GM19239 (cell line): Measurements from ENCODE around the gene DRC7.

Source experiments
- DNase-seq: peaks from one replicate; pipeline ENCODE4 v3.0.0; 2011; ENCODE audit warnings: low spot score; ENCODE audit not compliant: insufficient read length
- FAIRE-seq: peaks from 2 replicates; lab custom pipeline; 2011; peaks lifted over from hg19 to GRCh38; lab: Jason Lieb, UNC

Gene DRC7

DNA sequence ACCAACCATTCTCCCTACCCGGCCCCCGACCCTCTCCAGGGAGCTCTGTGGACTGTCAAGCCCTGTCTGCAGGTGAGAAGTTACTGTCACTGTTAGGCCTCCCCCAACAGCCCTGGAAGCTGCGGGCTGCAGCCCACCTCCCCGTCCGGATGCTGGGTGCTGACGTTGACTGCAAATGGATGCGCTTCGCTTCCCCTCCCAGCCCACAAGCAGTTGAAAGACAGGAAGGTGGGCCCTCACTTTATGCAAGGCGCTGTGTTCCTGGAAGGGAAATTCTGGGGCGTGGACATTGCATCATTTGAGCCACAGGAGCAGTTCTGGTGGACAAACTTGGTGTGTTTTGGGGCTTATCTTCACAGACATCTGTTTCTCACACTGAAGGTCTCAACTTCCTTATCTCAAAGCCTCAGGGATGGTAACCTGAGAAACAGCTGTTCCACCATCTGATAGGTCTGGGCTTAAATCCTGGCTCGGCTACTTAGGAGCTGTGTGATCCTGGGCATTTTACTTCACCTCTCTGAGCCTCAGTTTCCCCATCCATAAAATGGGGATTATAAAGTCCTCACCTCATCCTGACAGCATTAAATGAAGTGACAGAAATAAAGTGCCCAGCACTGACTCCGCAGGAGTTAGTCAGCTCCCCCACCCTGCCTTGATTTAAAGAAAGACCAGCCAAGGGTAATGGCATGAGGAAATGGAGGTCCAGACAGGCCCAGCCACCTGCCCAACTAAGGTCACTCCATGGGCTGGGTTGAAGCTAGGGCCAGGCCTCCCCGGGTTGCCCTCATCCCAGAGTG lies 4.6 kb upstream of the DRC7 start:
- FAIRE-seq (peak; percentile 87), DNase-seq (peak; percentile 46)

DNA sequence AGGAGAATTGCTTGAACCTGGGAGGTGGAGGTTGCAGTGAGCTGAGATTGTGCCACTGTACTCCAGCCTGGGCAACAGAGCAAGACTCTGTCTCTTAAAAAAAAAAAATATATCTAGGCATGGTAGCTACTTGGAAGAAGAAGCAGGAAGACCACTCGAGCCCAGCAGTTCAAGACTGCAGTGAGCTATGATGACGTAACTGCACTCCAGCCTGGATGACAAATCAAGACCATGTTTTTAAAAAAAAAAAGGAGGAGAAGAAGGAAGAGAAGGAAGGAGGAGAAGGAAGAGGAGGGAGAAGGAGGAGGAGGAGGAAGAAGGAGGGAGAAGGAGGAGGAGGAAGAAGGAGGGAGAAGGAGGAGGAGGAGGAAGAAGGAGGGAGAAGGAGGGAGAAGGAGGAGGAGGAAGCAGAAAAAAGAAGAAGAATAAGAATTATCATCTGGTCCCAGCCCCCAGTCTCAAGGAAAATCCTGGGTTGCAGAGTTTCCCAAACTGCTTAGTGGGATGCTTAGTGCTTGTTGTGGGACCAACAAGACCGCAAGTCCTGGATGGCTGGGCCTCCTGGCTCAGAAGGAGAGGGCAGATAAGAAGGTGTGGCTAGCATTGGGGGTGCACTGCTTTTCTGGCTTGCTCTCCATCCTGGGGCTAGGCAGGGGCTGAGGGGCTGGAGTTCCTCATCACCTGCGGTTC lies 3.7 kb upstream of the DRC7 start:
- FAIRE-seq: no peak
- DNase-seq: no peak

DNA sequence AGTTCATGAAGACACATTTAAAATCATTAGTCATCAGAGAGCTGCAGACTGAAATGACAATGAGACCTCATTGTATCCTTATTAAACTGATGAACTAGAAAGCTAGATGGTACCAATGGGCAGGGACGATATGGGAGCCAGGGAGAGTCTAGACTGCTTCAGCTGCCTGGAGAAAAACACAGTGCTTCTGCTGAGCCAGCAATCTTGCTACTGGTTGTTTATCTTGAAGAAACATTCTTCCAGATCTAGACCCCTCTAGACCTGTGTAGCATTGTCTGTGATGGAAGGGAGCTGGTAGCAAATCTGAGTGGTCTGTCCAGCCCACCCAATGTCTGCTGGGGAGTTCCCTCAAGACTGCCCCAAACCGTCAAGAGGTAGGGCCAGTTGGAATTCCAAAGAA lies 2.0 kb upstream of the DRC7 start:
- FAIRE-seq (no peak), DNase-seq (no peak)

DNA sequence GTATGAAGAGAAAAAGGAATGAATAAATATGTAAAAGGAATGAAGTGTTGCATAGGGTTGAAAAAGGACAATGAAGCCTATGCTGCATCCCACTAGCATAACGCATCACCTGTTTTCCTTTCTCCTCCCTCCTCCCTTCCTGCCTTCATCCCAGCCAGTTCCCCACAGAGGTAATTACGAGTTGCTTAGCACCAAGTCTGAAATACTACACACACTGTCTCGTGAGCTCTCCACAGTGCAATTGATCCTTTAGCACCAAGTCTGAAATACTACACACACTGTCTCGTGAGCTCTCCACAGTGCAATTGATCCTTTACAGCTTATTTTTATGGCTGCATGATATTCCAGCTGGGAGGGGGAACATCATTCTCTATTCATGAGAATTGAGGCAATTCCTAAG lies 1.1 kb upstream of the DRC7 start:
- FAIRE-seq (no peak), DNase-seq (no peak)

DNA sequence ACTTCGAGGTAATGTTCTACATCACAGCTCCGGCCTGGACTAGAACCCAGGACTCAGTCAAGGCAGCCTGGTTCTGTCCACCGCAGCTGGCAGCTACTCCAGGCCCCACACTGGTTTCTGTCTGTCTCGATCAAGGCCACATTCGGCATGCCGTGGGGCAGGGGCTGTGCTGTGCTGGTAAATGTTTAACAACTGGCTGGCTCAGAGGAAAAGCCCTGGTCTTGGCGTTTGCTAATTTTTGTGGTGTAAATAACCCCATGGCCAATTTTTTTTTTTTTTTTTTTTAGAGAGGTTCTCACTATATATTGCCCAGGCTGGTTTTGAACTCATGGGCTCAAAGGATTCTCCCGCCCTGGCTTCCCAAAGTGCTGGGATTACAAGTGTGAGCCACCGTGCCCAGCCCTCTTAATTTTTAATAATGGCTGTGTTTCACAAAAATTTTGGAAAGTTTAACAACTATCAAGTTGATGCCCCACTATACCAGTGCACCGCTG lies 328 bp upstream of the DRC7 start:
- DNase-seq (no peak), FAIRE-seq (no peak)

DNA sequence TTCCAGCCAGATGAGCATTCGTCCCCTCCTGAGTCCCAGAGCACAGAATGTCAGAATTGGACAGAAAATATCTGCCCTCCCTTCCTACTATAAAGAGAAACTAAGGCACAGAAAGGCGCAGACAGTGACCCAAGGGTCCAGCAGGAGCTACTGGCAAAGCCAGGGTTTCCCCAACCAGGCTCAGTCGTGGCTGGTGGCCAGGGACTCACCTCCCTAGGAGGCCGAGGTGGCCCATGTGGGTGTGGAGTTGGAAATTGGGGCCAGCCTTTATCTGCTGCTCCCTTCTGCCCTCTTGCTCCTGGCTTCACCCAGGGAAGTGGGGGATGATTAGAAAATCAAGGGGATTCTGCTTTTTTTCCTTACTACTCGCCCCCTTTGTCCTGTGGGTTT lies 1.1 kb downstream of the DRC7 start:
- DNase-seq: no peak
- FAIRE-seq: no peak

DNA sequence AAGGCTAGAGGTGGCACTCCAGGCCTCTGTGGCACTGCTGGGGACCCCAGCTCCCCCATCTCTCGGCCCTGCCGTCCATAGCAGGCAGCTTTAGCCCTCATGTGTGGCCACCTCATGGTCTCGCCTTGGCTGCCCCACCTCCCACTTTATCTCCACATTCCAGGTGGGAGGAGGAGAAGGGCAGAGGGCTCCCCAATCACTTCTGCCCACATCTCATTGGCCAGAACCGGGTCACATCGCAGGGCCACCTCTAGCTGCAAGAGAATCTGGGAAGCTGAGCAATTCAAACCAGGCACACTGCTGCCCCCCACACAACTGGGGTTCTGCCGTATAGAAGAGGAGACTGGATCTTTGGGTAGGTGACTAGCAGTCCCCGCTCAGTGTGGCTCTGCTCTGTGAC lies 1.6 kb downstream of the DRC7 start:
- FAIRE-seq (no peak), DNase-seq (no peak)

DNA sequence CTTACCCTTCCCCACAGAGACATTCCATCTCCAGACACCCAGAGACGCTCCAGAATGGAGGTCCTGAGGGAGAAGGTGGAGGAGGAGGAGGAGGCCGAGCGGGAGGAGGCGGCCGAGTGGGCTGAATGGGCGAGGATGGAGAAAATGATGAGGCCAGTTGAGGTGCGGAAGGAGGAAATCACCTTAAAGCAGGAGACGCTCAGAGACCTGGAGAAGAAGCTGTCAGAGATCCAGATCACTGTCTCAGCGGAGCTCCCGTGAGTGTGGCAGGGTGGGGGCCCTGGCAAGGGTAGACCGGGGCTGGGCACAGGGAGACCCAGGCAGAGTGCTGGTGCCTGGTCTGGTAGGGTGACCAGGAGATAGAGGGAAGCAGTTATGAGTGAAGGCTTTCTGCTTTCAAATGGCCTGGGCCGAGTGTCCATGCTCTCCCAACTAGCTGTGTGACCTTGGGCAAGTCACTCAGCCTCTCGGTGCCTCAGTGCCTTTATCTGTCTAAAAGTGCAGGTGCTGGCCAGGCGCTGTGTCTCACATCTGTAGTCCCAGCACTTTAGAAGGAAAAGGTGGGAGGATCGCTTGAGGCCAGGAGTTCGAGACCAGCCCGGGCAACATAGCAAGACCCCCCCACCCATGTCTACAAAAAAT lies 3.4 kb downstream of the DRC7 start:
- DNase-seq (no peak), FAIRE-seq (no peak)

DNA sequence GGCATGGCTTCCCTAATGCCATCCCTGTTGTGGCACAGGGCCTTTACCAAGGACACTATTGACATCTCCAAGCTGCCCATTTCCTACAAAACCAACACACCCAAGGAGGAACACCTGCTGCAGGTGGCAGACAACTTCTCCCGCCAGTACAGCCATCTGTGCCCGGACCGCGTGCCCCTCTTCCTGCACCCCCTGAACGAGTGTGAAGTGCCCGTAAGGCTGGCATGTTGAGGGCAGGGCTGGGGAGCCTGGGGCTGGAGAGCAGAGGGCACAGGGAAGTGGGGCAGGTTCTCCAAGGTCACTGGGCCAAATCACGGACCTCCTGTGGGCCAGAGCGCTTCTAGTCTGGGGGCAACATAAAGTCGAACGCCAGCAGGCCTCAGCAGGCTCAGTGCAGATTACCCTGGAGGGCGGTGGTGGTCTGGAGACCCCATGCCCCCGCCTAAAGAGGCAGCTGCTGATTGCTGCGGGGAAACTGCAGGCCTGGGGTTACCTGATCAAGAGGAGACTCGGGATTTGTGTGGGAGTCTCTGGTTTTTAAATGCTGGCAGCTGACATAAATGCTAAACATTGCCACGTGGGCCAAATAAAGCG lies 4.3 kb downstream of the DRC7 start:
- DNase-seq: no peak
- FAIRE-seq: no peak

DNA sequence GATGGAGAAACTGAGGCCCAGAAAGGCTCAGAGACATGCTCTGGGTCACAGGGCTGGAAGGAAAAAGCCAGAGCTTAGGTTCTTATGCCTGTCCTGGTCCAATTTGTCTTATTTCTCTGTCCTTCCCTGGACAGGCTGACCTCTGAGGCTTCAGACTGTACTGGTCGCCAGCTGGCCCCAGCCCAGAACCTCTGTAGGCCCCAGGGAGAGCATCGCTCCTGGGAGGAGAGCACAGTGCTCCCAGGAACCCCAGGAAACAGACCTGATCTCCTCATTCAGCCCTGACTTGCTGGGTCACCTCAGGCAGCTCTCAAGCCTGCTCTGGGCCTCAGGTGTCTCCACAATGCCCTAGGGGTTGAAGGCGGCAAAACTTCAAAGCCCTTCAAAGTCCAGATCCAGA lies 4.9 kb downstream of the DRC7 start:
- DNase-seq: no peak
- no peak for FAIRE-seq

DNA sequence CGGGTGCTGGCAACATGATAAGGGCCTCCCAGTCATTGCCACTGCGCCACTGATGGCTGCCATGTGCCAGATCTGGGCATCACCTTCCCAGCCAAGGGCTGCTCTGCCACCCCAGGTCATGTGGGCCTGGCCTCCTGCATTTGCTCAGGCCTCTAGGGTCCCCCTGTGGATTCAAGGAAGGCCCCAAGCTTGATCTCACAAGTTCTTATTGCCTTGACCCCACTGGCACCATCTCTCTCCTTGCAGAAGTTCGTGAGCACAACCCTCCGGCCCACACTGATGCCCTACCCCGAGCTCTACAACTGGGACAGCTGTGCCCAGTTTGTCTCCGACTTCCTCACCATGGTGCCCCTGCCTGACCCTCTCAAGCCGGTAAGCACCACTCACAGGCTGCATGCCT lies 5.3 kb downstream of the DRC7 start:
- FAIRE-seq: no peak

DNA sequence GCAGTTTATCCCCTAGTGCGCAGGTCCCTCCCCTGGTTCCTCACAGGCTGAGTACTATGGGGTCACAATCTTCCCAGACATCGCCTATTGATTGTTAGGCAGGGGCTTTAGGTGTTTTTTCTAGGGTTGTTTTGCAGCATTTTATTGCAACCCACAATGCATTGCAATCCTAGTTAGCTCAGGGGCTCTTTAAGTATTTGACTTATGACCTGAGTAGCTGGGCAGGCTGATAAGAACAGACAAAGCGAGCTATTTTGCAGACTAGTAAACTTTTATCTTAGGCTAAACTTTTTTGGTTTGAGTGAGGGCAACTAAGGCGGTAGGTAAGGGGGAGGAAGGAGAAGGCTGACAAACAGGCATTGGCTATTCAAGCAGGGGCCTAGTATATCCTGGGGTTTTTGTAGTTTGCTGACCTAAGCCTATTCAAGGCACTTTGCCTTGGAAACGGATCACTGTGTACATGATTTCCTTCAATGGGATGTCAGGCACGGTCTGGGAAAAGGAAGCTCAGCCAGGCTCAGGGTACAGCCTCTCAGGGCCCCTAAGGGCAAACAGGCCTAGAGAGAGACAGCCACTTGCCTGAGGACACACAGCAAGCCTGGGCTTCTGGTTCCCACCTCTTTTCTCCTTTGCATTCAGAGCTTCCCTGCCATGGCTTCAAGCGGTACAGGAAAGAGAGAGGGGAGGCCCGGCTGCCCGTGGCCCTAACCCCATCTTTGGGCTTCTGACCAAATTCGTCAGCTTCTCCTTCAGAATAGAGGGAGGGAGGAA lies 6.4 kb downstream of the DRC7 start:
- DNase-seq: no peak
- no peak for FAIRE-seq

More for the DNA sequence above, 5.3 kb downstream of the DRC7 start:
- no peak for DNase-seq

DNA sequence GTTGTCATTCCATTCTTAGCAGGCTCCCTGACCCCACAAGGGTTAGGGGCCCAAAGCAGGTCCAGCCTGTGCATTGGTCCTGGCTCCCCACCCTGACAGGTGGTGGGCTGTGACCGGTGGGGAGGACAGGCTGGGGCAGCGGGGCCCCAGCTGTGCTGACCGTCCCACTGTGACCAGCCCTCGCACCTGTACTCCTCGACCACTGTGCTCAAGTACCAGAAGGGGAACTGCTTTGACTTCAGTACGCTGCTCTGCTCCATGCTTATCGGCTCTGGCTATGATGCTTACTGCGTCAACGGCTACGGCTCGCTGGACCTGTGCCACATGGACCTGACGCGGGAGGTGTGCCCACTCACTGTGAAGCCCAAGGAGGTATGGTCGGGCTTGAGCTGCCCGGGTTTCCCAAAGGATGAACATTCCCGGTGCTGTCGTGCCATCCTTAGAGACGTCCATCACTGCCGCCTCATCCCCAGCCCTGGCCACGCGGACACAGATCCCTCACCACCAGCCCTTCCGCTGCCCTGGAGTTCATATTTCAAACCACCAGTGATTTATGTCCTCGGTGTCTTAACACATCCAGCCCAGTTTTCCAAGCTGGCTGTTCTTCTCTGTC lies 7.3 kb downstream of the DRC7 start:
- DNase-seq: no peak
- no peak for FAIRE-seq

DNA sequence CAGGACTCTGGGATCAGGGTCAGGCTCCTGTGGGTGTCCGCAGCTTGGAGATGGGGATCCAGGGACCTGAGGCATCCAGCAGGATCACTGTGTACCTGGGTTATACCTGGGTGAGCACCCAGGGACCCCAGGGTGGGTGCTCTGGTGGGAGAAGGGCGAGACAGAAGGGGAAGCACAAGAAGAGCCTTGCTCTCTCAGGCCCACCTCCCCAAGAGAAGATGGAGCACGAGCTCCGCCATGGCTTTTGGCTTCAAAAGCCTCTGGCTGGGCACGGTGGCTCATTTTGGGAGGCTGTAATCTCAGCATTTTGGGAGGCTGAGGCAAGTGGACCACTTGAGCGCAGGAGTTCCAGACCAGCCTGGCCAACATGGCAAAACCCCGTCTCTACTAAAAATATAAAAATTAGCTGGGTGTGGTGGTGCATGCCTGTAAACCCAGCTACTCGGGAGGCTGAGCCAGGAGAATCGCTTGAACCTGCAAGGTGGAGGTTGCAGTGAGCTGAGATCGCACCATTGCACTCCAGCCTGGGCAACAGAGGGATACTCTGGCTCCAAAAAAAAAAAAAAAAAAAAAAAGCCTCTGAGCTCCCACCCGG lies 8.9 kb downstream of the DRC7 start:
- FAIRE-seq: no peak
- no peak for DNase-seq

DNA sequence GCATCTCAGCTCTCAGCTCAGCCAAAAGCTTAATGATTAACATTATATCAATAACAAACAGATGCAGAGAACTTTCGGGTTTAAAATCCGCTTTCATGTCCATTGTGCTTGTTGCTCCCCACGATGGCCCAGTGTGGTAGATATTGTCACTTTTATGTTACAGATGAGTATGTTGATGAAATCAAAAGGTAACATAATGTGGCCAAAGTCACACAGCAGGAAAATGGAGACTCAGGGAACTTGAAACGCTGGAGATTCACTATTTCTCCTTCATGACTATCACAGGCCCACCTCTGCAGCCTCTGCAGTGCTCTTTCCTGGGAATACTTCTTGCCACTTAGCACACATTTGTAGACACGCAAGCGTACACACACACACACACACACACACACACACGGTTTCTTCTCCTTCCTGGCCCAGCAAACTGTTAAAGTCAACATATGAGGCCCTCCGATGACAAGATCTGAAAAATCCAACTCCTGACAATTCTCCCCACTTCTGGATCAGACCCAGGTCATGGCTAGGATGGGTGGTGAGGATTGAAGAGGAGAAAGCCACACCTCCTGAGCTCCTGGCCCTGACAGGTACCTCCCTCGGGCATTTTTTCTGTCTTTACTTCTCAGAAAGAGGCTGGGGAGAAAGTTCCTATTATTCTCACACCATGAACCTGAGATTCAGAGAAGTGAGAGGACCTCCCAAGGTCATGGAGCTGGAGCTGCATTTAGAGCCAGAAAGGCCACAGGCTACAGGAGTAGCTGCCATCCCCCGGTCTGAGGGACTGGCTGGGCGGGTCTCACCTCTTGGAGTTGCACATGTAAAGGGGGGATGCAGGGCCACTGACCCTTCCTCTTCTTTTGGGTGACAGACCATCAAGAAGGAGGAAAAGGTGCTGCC lies 9.7 kb downstream of the DRC7 start:
- no peak for DNase-seq
- FAIRE-seq: no peak

DNA sequence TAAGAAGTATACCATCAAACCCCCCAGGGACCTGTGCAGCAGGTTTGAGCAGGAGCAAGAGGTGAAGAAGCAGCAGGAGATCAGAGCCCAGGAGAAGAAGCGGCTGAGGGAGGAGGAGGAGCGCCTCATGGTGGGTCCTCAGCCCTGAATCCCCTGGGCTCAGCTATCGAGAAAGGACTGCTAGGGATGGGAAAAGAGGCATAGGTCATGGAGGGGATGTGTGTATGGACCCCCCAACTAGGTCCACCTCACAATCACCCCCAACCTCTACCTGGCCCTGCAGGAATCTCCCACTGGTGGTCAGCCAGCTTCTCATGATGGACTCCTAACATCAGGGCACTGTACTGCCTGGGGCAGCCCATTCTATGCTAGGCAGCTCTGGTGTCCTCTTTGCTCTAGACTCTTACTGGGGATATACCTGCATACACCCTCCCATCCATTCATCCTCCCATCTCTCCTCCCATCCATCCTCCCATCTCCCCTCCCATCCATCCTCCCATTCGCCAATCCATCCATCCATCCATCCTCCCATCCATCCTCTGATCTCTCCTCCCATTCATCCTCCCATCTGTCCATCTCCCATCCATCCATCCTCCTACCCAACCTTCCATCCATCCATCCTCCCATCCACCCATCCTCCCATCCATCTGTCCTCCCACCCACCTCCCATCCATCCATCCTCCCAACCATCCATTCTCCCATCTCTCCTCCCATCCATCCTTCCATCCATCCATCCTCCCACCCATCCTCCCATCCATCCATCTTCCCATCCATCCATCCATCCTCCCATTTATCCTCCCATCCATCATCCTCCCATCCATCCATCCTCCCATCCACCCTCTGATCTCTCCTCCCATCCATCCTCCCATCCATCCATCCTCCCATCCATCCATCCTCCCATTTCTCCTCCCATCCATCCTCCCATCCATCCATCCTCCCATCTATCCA lies 10.6 kb downstream of the DRC7 start:
- no peak for FAIRE-seq

DNA sequence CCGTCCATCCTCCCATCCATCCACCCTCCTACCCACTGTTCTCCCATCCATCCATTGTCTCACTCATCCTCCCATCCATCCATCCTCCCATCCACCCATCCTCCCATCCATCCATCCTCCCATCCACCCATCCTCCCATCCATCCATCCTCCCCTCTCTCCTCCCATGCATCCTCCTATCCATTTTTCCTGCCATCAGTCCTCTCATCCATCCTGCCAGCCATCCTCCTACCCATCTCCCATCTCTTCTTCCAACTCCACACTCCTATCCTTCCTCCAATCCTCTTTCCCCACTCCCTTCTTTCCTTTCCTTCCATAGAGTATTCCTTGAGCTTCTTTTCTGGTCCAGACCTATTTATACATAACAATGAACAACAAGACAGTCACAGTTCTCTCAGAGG lies 12.1 kb downstream of the DRC7 start:
- DNase-seq (no peak), FAIRE-seq (no peak)

More for the DNA sequence above, 10.6 kb downstream of the DRC7 start:
- DNase-seq: no peak
